NCI-H345 (cell line): ENCODE results near the gene CCDC112.
"Not testable (repeated sequence)": the region's sequence is repeated elsewhere in the genome, so short reads cannot be mapped to it uniquely, and the experiment has no call there.

Source experiments
- DNase-seq: peaks from one replicate; lab custom pipeline; 2025; lab: John Stamatoyannopoulos, UW

Gene CCDC112

DNA sequence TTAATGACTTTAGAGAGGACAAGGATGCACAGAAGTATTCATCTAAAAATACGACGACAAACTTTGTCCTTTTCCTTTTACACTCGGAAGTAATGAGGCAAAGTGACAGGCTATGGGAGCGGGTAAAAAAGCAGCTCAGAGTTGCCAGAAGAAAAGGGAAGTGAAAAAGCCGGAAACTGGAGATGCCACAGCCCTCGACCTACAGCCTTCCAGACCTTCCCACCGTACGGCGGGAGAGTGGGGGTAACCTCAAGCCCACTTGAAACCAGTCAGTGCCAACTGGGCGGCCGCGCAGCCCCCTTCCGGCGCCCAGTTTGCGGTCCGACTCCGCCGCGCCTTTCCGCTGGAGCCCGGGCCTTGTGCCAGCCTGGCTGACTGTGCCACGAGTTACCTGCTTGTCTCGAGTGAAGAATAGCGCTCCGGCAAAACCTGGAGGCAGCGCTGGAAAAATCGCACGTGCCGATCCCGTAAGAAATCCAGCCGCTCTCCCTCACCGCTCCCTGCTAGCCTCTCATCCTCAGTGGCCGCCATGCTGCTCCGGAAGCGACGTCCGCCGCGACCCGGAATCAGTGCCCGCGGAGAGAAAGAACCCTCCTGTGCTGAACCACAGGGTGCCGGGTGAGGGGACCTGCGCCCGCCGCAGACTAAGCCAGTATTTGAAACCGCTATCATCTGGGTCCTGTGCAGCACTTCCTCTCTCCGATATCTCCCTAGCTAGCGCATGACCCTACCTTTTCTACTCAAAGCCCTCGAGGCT, 34.0 kb downstream of the CCDC112 start, which contains the start of gene PGGT1B:
PGGT1B (minus strand) TSS at position 557 of the 757 bp plus-strand sequence; CDS start at position 531, 26 bp downstream.
- peak; percentile 80 for DNase-seq

DNA sequence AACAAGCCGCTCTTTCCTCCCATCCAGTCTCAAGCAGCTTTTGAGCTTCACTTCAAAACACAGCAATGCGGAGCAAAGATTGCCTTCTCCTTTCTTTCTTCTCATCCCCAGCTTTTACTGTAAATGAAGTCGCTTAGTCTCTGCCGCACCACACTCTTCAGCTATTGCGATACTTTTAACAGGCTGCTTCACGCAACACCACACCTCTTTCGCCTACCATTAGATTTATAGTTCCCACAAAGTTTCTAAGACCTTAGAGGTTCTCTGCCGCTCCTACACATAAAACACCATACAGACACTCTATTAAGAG, 34.5 kb downstream of the CCDC112 start:
- no peak for DNase-seq

DNA sequence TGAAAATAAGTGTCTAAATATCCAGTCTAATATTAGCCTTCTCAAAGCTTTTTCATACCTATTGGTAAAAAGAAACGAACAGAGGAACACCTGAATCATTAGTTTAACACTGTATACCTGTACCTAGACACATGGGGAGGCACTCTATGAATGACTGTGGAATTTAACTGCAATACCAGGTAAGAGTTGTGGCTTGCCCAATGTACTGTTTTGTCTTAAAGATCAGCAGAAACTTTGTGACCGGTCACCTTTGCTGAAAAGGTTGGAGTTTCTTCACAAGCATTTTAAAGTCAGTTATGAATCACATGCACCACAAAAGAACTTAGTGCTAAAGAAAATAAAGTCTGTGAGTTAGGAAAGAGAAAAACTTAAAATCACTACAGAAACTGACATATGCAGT, 36.2 kb downstream of the CCDC112 start:
- DNase-seq, result no peak

- DNase-seq, result no peak
These were observed 38.5 kb downstream of the CCDC112 start for GRCh38 chr5:115257981-115258380.

GRCh38 chr5:115249379-115249778, 47.1 kb downstream of the CCDC112 start:
- DNase-seq, result not testable (repeated sequence)

- DNase-seq, result peak; percentile 36
These were observed 50.0 kb downstream of the CCDC112 start for GRCh38 chr5:115246361-115246991.

GRCh38 chr5:115243412-115243811, 53.0 kb downstream of the CCDC112 start:
- no peak for DNase-seq

GRCh38 chr5:115241881-115242642, 54.4 kb downstream of the CCDC112 start:
- DNase-seq, result no peak

DNA sequence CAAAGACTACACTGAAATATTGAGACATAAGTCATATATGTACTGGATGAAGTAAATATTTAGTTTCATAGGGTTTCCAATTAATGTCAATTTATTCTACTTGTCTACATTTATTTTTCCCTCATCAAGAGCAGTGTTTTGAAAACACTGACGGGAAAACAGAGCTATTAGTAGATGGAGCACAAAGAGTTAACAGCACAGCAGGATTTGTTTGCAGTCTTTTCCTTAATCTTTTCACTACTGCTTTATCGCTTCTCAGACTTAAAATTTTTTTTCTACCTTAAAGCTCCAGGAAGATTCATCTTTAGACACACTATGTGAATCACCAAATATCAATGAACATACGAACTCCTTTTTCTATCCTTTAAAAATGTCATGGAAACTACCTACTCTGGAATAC, 59.4 kb downstream of the CCDC112 start:
- DNase-seq, result no peak

DNA sequence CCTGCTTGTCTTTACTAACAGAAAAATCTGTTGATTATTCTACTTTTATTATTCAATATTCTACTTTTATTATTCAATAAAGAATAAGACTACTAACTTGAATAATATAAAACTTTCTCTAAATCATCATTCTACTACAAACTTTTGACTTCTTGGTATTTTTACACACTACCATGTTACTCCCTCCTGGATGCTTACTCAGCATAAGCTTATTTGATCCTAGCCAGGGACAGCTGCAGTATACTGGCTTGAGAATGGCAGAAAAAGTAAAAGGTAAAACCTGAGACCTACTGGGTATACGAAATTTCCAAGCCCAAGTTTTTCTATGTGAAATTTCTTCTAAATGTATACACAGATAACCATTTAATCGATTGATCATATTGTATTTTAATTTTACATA, 59.9 kb downstream of the CCDC112 start:
- DNase-seq, result no peak

- no peak for DNase-seq
These were observed 64.9 kb downstream of the CCDC112 start for GRCh38 chr5:115231598-115231997.

- no peak for DNase-seq
These were observed 66.8 kb downstream of the CCDC112 start for GRCh38 chr5:115229606-115230005.

DNA sequence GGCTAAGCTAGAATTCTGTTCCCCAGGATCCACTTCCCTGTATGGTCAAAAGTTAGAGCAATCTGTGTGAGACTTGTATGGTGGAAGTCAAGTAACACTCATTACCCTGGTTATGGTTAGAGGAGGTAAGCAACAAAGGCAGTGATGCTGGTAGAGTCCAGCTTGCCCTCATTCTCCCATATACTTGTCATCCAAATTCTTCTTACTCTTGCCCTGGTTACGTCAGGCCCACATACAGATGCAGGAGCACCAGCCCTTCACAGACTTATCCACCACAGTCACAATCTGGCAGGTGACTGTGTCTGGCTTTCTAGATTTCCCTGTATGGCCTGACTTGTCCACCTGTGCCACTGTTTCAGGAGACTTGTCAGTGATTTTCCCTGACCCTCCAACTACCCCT, 69.2 kb downstream of the CCDC112 start:
- DNase-seq, result no peak
